Ectodermal cell (in vitro differentiated cells): ENCODE data around the gene MTM1.

Experiments
- H3K27ac ChIP-seq: 2 replicates; pipeline ENCODE4 v1.7.0; 2013; ENCODE audit warnings: mild to moderate bottlenecking, low read depth, low read length; ENCODE audit not compliant: insufficient read depth, poor library complexity, severe bottlenecking
- H3K27me3 ChIP-seq: 2 replicates; pipeline ENCODE4 v1.7.0; 2013; ENCODE audit warnings: mild to moderate bottlenecking, low read length; ENCODE audit not compliant: insufficient read depth, control insufficient read depth, poor library complexity, severe bottlenecking
- H3K36me3 ChIP-seq: one replicate; pipeline ENCODE4 v1.7.0; 2013; ENCODE audit warnings: low read length; ENCODE audit not compliant: control insufficient read depth, insufficient read depth
- H3K4me1 ChIP-seq: one replicate; pipeline ENCODE4 v1.7.0; 2013; ENCODE audit warnings: low read length; ENCODE audit not compliant: control insufficient read depth, insufficient read depth
- H3K4me3 ChIP-seq: 2 replicates; pipeline ENCODE4 v1.7.0; 2013; ENCODE audit warnings: low read depth, low read length, control low read depth; ENCODE audit not compliant: insufficient read depth
- H3K9me3 ChIP-seq: 2 replicates; pipeline ENCODE4 v1.7.0; 2013; ENCODE audit warnings: mild to moderate bottlenecking, low read length, moderate library complexity; ENCODE audit not compliant: control insufficient read depth
- WGBS, 2 experiments: methylation state at CpG; one replicate each; pipeline ENCODE4 v1.1.7; 2013; ENCODE audit warnings: missing lambda C conversion rate in 2 of 2; 5-methylcytosine and 5-hydroxymethylcytosine counted together

MTM1 gene

GRCh38 chrX:150536455-150537116 lies 31.8 kb upstream of the MTM1 start:
- Histone ChIP-seq H3K9me3 (no peaks in the 10 kb centered on the region), H3K4me1 (peaks cover under 1% of the 10 kb centered on the region), H3K27me3 (no peaks in the 10 kb centered on the region), H3K27ac (no peak overlapping the region), H3K36me3 (no peaks in the 10 kb centered on the region), H3K4me3 (no peak overlapping the region)
- 75 to 78% methylated on average over 8 of the region's 8 CpGs for WGBS, 2 experiments

- H3K27ac ChIP-seq = no peak overlapping the region
- H3K4me1 ChIP-seq = no peaks in the 10 kb centered on the region
- no peaks in the 10 kb centered on the region for H3K27me3 ChIP-seq
- 92 to 94% methylated on average over 6 of the region's 6 CpGs for WGBS, 2 experiments
- no peaks in the 10 kb centered on the region for H3K9me3 ChIP-seq
- H3K36me3 ChIP-seq = no peaks in the 10 kb centered on the region
- H3K4me3 ChIP-seq = no peak overlapping the region
Observed at GRCh38 chrX:150537851-150538250, 30.6 kb upstream of the MTM1 start.

DNA sequence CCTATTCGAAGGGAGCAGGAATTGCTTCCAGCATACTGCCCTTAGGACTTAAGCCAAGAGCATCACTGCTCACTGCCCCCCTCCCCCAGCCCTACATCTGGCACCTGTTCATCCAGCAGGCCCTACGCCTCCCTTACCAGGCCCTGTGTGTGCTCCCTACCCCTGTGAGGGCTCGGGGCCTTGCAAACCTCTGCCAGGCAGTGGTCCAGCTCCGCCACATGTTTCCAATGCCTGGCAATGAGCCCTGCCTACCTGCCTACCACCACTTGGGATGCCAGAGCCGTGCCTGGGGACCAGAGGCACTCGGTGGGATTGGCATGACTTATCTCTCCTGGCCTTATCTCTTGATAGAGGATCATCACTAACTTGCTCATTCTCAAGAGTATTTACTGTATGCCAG lies 27.5 kb upstream of the MTM1 start:
- Histone ChIP-seq H3K9me3 (no peaks in the 10 kb centered on the region), H3K27ac (no peak overlapping the region), H3K27me3 (no peaks in the 10 kb centered on the region), H3K4me3 (no peak overlapping the region), H3K36me3 (no peaks in the 10 kb centered on the region), H3K4me1 (no peaks in the 10 kb centered on the region)
- 89 to 90% methylated on average over 6 of the region's 6 CpGs for WGBS, 2 experiments

GRCh38 chrX:150542846-150543229 lies 25.6 kb upstream of the MTM1 start:
- Histone ChIP-seq H3K9me3 (no peaks in the 10 kb centered on the region), H3K36me3 (no peaks in the 10 kb centered on the region), H3K27me3 (peaks cover 6% of the 10 kb centered on the region), H3K4me3 (no peak overlapping the region), H3K27ac (no peak overlapping the region), H3K4me1 (peaks cover 3% of the 10 kb centered on the region)
- 89 to 94% methylated on average over 4 of the region's 4 CpGs for WGBS, 2 experiments

GRCh38 chrX:150543230-150544155 lies 24.9 kb upstream of the MTM1 start:
- Histone ChIP-seq H3K4me1 (peaks cover 3% of the 10 kb centered on the region), H3K27ac (no peak overlapping the region), H3K4me3 (no peak overlapping the region), H3K9me3 (no peaks in the 10 kb centered on the region), H3K27me3 (peaks cover 13% of the 10 kb centered on the region), H3K36me3 (no peaks in the 10 kb centered on the region)
- 70 to 71% methylated on average over 13 of the region's 13 CpGs for WGBS, 2 experiments

- Histone ChIP-seq H3K27ac (no peak overlapping the region), H3K27me3 (peaks cover 19% of the 10 kb centered on the region), H3K9me3 (no peaks in the 10 kb centered on the region), H3K36me3 (no peaks in the 10 kb centered on the region), H3K4me3 (no peak overlapping the region), H3K4me1 (peaks cover 3% of the 10 kb centered on the region)
- whole genome bisulfite sequencing, 2 experiments = 69 to 74% methylated on average over 11 of the region's 11 CpGs
Observed at GRCh38 chrX:150544222-150544787, 24.1 kb upstream of the MTM1 start.

GRCh38 chrX:150544835-150545770 lies 23.3 kb upstream of the MTM1 start:
- no peaks in the 10 kb centered on the region for H3K9me3 ChIP-seq
- no peak overlapping the region for H3K27ac ChIP-seq
- H3K36me3 ChIP-seq = no peaks in the 10 kb centered on the region
- peaks cover 19% of the 10 kb centered on the region for H3K27me3 ChIP-seq
- 72 to 85% methylated on average over 5 to 7 of the region's 8 CpGs for WGBS, 2 experiments
- peaks cover 3% of the 10 kb centered on the region for H3K4me1 ChIP-seq
- no peak overlapping the region for H3K4me3 ChIP-seq

DNA sequence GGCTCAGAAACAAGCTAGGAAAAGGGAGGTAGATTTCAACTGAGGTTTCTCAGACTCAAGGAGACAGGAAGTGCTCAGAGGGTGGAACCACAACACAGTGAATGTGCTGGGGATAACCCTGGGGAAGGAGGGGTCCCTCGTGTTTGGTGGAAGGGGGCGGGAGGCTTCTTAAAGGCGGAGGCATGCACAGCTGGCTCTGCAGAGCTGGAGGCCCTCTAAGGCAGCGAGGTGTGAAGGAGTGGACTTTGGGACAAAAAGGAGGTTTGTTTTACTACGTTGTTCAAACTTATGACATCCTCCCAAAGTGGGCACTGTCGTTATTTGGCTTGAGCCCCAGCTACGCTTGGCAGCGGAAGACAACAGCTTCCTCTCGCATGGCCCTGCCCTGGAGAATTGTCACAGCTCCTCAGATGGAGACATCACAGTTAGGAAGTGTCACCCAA lies 21.7 kb upstream of the MTM1 start:
- H3K4me3 ChIP-seq = no peak overlapping the region
- H3K27me3 ChIP-seq = peaks cover 19% of the 10 kb centered on the region
- H3K4me1 ChIP-seq = peaks cover 3% of the 10 kb centered on the region
- no peaks in the 10 kb centered on the region for H3K9me3 ChIP-seq
- H3K27ac ChIP-seq = no peak overlapping the region
- no peaks in the 10 kb centered on the region for H3K36me3 ChIP-seq
- WGBS, 2 experiments = 75 to 79% methylated on average over 9 of the region's 9 CpGs

DNA sequence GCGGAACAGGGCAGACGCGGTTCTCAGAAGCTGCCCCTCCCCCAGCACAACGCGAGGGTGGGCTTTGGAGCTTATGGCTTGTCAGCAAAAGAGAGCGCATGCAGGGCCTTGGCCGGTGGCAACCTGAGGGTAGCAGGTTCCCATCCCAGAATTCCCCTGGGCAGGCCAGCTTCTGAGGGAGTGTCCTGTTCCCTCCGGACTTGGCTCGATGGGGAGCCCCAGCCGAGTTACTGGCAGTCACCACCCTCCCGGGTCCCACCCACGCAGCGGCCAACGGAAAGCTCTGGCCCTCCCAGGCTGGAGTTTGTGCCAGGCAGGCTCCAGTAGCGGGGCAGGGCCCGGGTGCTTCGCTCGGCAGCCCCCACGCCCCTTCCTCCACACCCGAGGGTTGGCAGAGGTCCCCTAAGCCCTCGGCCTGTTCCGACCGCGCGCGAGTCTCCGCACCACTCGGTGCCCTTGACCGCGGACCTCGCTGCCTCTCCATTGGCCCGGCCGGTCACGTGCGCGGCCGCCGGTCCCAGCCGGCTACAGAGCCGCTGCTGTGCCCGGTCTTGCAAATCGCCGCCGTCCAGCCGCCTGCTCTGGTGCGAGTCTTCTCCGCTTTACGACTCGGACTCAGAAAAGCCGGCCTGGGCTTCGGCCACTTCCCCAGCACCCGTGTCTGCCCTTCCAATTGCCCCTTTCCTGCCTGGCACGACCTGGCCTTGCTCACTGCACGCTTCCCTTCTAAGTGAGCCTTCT lies 20.9 kb upstream of the MTM1 start:
- peaks cover 19% of the 10 kb centered on the region for H3K27me3 ChIP-seq
- H3K36me3 ChIP-seq = no peaks in the 10 kb centered on the region
- peak overlapping the region; percentile 6 for H3K4me3 ChIP-seq
- H3K27ac ChIP-seq = no peak overlapping the region
- peaks cover 3% of the 10 kb centered on the region for H3K4me1 ChIP-seq
- WGBS, 2 experiments = 20 to 22% methylated on average over 54 of the region's 54 CpGs
- no peaks in the 10 kb centered on the region for H3K9me3 ChIP-seq
